A549 (cell line): Measurements from ENCODE around the gene PDIA5. TPM values are rescaled to one million over a fixed set of nuclear protein-coding genes. Genes with fewer than 3 reads are reported as not detected.

ENCODE experiments used
- ATAC-seq, 2 experiments: fragments of 200-7000 bp in 1 of 2; fragments of >200 bp in 1 of 2; cut with Nextera tagmentation in 1 of 2; cut with Tn5 transposase in 1 of 2; 3 replicates each; pipeline versions ENCODE4 v1.8.0 to v1.9.1; 2018 to 2020; ENCODE audit warnings: mild to moderate bottlenecking in 1 of 2, moderate library complexity in 1 of 2
- CTCF ChIA-PET: fragments of 300-600 bp; sonication (Branson Sonifier 250); formaldehyde crosslinking; extraction: SDS; loops from one replicate; lab custom pipeline; 2021; ENCODE audit warnings: antibody characterized with exemption, inconsistent platforms; lab: Yijun Ruan, JAX
- POLR2A ChIA-PET: fragments of 350-600 bp; formaldehyde crosslinking; extraction: SDS; loops from one replicate; lab custom pipeline; 2021; ENCODE audit warnings: antibody characterized with exemption, inconsistent platforms; lab: Yijun Ruan, JAX
- DNase-seq, 2 experiments: peaks; one replicate each; pipeline versions ENCODE4 v3.0.0 to v3.0.0-alpha.2; 2011 to 2016; ENCODE audit warnings: low read depth in 1 of 2, low spot score in 1 of 2
- FAIRE-seq: peaks from 2 replicates; lab custom pipeline; 2011; peaks lifted over from hg19 to GRCh38; lab: Jason Lieb, UNC
- H3K27ac ChIP-seq, 2 experiments: fragments of >200 bp; sonication (Bioruptor Twin); formaldehyde crosslinking; 3 replicates each; pipeline ENCODE4 v1.5.1; 2016 to 2017
- H3K4me1 ChIP-seq: fragments of >200 bp; sonication (Bioruptor Twin); formaldehyde crosslinking; 3 replicates; pipeline ENCODE4 v1.6.1; 2016
- H3K4me2 ChIP-seq: fragments of >200 bp; sonication (Bioruptor Twin); formaldehyde crosslinking; 3 replicates; pipeline ENCODE4 v1.6.1; 2016
- H3K4me3 ChIP-seq: fragments of >200 bp; sonication (Bioruptor Twin); formaldehyde crosslinking; 3 replicates; pipeline ENCODE4 v1.5.1; 2016
- H3K9me3 ChIP-seq: fragments of >200 bp; sonication (Bioruptor Twin); formaldehyde crosslinking; 3 replicates; pipeline ENCODE4 v1.6.1; 2016
- ATOH8 ChIP-seq: fragments of 250-450 bp; sonication (Bioruptor Pico); IDR thresholded peaks from 2 replicates; pipeline ENCODE4 v1.5.0; 2020; ENCODE audit warnings: low read depth, mild to moderate bottlenecking, moderate library complexity
- EHMT2 ChIP-seq: fragments of 200-600 bp; sonication (generic); IDR thresholded peaks from 2 replicates; pipeline ENCODE4 v1.6.1; 2016; ENCODE audit warnings: antibody characterized with exemption, low read depth, mild to moderate bottlenecking, moderate library complexity
- ELK1 ChIP-seq: fragments of 150-350 bp; IDR thresholded peaks from 2 replicates; pipeline ENCODE4 v1.6.1; 2014; ENCODE audit warnings: low read depth, mild to moderate bottlenecking, low read length
- FOSL2 ChIP-seq, 2 experiments: fragments of 450-650 bp in 1 of 2; fragments of >200 bp in 1 of 2; sonication (Bioruptor Twin) in 1 of 2; formaldehyde crosslinking; IDR thresholded peaks; 2 replicates each; pipeline versions ENCODE4 v1.5.0 to v1.6.1; 2016 to 2020; ENCODE audit warnings: mild to moderate bottlenecking in 1 of 2, moderate library complexity in 1 of 2
- FOXS1 ChIP-seq: fragments of 250-450 bp; sonication (Bioruptor Pico); IDR thresholded peaks from 2 replicates; pipeline ENCODE4 v1.5.0; 2020; ENCODE audit warnings: mild to moderate bottlenecking, moderate library complexity
- HOXB5 ChIP-seq: fragments of 250-450 bp; sonication (Bioruptor Pico); IDR thresholded peaks from 2 replicates; pipeline ENCODE4 v1.5.0; 2020; ENCODE audit warnings: mild to moderate bottlenecking, moderate library complexity
- MAZ ChIP-seq: fragments of 150-350 bp; IDR thresholded peaks from 2 replicates; pipeline ENCODE4 v1.6.1; 2014; ENCODE audit warnings: antibody characterized with exemption, low read depth, low read length, borderline replicate concordance
- POLR2AphosphoS2 ChIP-seq: conservative IDR thresholded peaks from 2 replicates; pipeline ENCODE4 v1.6.1; 2012; ENCODE audit warnings: low read length, improper control_type of control experiment, inconsistent platforms
- REST ChIP-seq: fragments of 200-600 bp; sonication (generic); IDR thresholded peaks from 2 replicates; pipeline ENCODE4 v1.6.1; 2016; ENCODE audit warnings: antibody characterized with exemption, mild to moderate bottlenecking, moderate library complexity
- RNF2 ChIP-seq: fragments of 200-600 bp; sonication (generic); IDR thresholded peaks from 2 replicates; pipeline ENCODE4 v1.6.1; 2016; ENCODE audit warnings: low read depth, mild to moderate bottlenecking, antibody characterized with exemption, moderate library complexity, borderline replicate concordance
- SMC3 ChIP-seq: fragments of >200 bp; sonication (Bioruptor Twin); formaldehyde crosslinking; IDR thresholded peaks from 3 replicates; pipeline ENCODE4 v1.6.1; 2018; ENCODE audit warnings: inconsistent platforms
- TFCP2L1 ChIP-seq: fragments of 250-450 bp; sonication (Bioruptor Pico); IDR thresholded peaks from 2 replicates; pipeline ENCODE4 v1.5.0; 2021; ENCODE audit warnings: mild to moderate bottlenecking
- ZFP36 ChIP-seq: fragments of 450-650 bp; IDR thresholded peaks from 2 replicates; pipeline ENCODE4 v1.6.1; 2014; ENCODE audit warnings: borderline replicate concordance; ENCODE audit not compliant: partially characterized antibody
- WGBS: methylation state at CpG from one replicate; pipeline ENCODE4 v1.1.6; 2017; ENCODE audit errors: missing lambda C conversion rate; 5-methylcytosine and 5-hydroxymethylcytosine counted together
- polyA plus RNA-seq, 4 experiments: library from polyadenylated mRNA; depleted of rRNA in 3 of 4; stranded (reverse); fragments of >200 nt; fragmentation: RNase III in 1 of 4; extraction: RNeasy Plus Mini Kit Qiagen cat#74134 plus additional on column Dnase treatment in 1 of 4; gene quantifications; 2 replicates in 3 of 4; 3 replicates in 1 of 4; pipeline ENCODE4 v1.2.3, GENCODE V29; 2011 to 2017

The PDIA5 gene
- polyA plus RNA-seq, 2 of the 4 experiments (the other 2 are of a cell fraction): 17.5 to 28.1 TPM

GRCh38 chr3:123119388-123119787 lies 52.6 kb downstream of the PDIA5 start:
- no peak for FAIRE-seq
- H3K9me3 ChIP-seq: no peaks in the 10 kb centered on the region
- ChIA-PET POLR2A (no interaction called here), CTCF (interaction anchor here (0.9 to 1.2 kb wide), 3 partner anchors 9 to 24 kb away, joined by 3 to 5 read pairs (median 3); no protein-coding TSS in a partner anchor)
- ATAC-seq: no peak
- TF ChIP-seq MAZ (no peak), SMC3 (no peak), EHMT2 (no peak), RNF2 (no peak)
- WGBS: 100% methylated on average over 4 of the region's 4 CpGs
- no peak for DNase-seq
- no peak overlapping the region for H3K27ac ChIP-seq
- no peak overlapping the region for H3K4me2 ChIP-seq
- H3K4me3 ChIP-seq: no peak overlapping the region
- no peaks in the 10 kb centered on the region; the same call in 2 of the 3 replicates for H3K4me1 ChIP-seq

- Histone ChIP-seq H3K9me3 (no peaks in the 10 kb centered on the region), H3K4me1 (no peaks in the 10 kb centered on the region; the same call in 2 of the 3 replicates), H3K27ac (no peak overlapping the region), H3K4me2 (no peak overlapping the region), H3K4me3 (no peak overlapping the region)
- no peak for ATAC-seq
- no peak for FAIRE-seq
- ChIA-PET CTCF (interaction anchor here (0.9 to 1.2 kb wide), 3 partner anchors 9 to 23 kb away, joined by 3 to 5 read pairs (median 3); no protein-coding TSS in a partner anchor), POLR2A (no interaction called here)
- no peak for DNase-seq
- WGBS: 93% methylated on average over 5 of the region's 5 CpGs
- TF ChIP-seq REST (no peak), FOSL2 (IDR thresholded peaks at IDR 0.05) (no peak), FOSL2 (CRISPR knock-in tag; IDR thresholded peaks at IDR 0.05) (0 out of 2 replicates have a peak, but pooled peaks have one; percentile 19)
Observed at GRCh38 chr3:123119802-123120201, 53.0 kb downstream of the PDIA5 start.

- WGBS: 95% methylated on average over 4 of the region's 4 CpGs
- CTCF ChIA-PET: no interaction called here
- no peak for FAIRE-seq
Observed at GRCh38 chr3:123120573-123120972, 53.7 kb downstream of the PDIA5 start.

More at GRCh38 chr3:123120573-123120972, 53.7 kb downstream of the PDIA5 start:
- H3K9me3 ChIP-seq: no peaks in the 10 kb centered on the region
- H3K4me1 ChIP-seq: no peaks in the 10 kb centered on the region; the same call in 2 of the 3 replicates
- DNase-seq (no peak), ATAC-seq (no peak)
- no peak for TF ChIP-seq FOXS1
- TF ChIP-seq TFCP2L1 (CRISPR knock-in tag): no peak
- no peak for TF ChIP-seq HOXB5 (CRISPR knock-in tag)
- TF ChIP-seq ATOH8: no peak
- no peak for TF ChIP-seq ELK1
- TF ChIP-seq ZFP36: no peak
- TF ChIP-seq POLR2AphosphoS2: no peak
- H3K4me3 ChIP-seq: no peak overlapping the region
- H3K4me2 ChIP-seq: no peak overlapping the region
- H3K27ac ChIP-seq: no peak overlapping the region
- POLR2A ChIA-PET: no interaction called here
